HG02588 (cell line): ENCODE data around the gene ASXL3.
A peak's percentile ranks its signal among the peaks of the same experiment; 100 is the strongest.

Source experiments
- ATAC-seq: cut with Tn5 transposase; IDR thresholded peaks from one replicate; pipeline ENCODE4 v1.9.1; 2021; ENCODE audit warnings: mild to moderate bottlenecking, moderate library complexity; ENCODE audit not compliant: unreplicated experiment

The ASXL3 gene

DNA sequence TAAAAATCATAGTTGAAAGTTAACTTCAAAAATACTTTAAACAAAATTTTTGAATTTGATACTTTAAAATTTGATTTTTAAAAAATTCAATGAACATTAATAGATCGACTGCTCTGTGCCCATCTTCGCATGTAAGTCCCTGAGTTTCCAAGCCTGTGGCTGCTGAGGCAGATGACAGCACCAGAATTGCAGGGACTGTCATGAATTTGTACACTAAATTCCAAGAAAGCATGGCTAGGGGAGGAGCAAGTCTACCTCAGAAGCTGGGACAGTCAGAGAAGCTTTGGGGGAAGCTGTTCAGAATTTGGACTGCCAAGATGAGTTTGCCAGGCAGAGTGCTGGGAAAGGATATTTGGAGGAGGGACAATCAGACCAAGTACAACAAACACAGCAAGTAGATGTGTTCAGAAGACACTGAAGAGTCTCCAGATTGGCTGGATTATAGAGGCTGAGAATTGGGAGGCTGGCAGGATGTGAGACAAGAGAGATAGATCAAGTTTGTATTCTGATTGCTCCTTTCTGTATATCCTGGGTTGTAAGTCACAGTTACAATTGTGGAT, 79.0 kb downstream of the ASXL3 start:
- ATAC-seq, result no peak

DNA sequence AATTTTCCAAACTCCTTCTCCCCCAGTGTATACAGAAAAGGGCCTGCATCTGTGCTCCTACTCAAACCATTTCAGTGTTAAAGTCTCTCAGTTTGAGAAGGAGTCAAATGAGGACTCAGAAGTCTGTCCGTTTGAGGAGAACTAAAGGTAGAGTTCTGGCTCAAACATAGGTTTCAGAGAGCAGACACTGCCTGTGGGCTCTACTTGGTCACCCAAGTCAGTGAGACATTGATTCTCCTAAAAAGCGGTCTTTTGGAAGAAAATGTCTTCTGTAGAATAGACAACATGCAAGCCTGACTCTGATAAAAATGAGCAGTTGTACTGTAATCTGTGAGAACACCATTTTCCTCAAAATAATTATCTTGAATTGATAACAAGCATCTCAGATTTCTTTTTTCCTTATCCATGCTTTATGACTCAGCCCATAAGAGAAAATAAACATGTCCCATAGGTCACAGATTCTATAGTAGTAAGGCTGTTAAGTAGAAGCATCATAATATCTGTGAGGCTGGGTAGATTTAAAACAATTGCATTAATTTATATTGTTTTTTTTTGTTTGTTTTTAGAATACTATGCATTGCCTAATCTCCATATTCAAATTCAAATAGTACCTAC, 82.8 kb downstream of the ASXL3 start:
- no peak for ATAC-seq

DNA sequence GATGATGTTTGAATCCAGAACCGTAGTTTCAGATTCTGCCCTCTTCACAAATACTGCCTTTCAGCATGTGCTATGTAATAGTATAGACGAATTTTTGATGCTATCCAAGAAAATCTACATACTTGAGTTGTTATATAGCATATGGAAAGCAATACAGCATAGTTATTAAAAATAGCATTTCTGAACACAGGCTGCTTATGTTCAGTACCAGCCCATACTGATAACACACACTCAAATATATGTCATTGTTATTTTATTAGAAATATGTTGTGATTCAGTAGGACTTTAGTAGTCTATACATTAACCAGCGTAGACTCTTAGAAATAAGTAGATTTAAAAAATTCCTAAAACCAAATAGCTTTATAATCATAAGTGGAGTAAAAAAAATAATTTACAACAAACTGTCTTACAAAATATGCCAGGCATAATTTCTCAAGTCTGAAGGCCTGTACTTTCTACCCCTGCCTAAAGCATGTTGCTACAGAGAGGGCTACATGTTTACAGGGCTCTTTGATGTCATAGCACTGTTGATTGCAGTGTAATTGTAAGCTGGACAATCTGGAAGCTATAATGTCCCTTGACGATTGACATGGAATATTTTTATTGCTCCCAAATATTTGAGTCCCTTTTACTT, 86.3 kb downstream of the ASXL3 start:
- no peak for ATAC-seq

DNA sequence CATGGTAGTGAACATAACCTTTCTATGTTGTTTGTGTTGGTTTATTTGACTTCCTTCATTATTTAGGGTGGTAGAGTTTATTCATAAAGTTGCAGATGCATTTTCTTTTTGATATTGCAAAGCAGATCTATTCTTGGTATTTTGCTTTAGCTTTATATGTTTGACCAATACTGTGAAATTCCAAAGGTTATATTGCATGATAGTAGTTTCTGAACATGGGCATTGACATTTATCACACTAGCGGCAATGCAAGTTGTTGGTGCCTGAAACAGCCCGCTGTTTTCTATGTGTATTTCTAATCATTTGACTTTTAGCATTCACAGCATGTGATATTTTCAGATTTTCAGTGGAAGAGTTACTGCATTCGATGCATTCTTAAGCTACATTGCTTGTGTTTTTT, 87.2 kb downstream of the ASXL3 start:
- ATAC-seq, result no peak

DNA sequence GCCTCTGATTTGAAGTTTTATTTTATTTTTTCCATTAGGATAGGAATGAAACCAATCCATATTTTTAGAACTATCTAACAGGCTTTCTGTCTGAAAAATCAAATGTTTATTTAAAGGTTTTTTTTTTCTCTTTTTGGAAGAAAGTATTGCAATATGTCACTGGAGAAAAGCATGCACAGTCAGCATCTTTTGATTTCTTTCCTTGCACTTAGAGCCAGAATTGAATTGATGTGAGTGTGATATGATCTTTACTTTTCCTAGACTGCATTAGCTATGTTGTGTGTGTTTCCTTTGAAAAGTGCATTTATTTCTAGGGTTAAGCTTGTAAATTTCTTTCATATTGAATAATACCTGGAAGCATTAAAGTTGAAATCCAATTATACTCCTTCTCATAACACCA, 87.6 kb downstream of the ASXL3 start:
- ATAC-seq, result no peak

DNA sequence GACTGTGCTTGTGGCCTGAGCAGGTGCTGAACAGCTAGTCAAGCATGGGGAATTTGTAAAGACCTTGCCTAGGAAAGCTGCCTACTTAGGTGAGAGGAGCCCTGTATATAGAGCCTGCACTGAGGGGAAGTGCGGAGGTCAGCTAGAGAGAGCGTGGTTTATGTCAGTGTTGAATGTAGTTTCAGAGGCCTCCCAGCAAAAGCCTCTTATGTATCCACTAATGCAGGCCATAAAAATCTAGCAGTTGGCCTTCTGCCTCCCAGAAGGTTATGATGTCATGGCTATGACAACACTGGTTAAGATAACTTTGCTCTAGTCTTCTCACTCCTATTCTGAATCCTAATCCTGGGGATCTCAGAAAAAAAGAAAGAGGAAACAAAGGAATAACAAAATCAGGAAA, 88.9 kb downstream of the ASXL3 start:
- no peak for ATAC-seq

DNA sequence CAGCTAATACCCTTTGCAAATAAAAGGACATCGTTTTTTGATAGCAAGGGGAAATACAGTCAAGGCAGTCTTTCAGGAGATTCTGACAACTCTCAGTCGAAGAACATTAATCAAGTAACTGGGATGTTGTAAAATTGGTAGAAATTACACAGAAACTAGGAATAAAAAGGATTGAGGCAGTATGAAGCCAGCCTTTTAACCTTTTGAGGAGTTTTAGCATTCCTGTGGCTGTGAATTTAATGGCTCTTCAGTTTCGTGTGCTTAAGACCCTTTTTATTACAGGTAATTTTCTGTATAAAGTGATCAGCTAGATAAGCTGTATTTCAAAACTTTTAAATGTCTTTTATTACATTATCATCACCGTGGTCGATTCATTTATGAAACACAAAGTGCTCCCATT, 91.6 kb downstream of the ASXL3 start:
- no peak for ATAC-seq

DNA sequence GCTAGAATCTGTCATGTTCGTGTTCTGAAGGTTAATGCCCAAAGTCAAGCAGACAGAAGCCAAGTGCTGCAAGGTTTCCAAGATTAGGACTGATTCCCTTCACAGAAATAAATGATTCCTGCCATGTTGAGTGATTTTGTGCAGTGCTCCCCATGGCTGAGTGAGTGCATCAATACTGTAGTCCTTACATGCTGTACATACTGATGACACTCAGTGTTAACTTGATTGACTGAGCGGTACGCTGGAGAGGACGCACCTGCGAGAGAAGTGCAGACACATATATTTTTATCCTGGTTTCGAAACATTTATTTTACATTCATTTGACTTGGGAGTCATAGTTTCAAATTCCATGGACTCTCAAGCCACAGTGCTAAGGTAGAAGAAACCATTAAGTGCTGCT, 92.0 kb downstream of the ASXL3 start:
- ATAC-seq, result no peak

DNA sequence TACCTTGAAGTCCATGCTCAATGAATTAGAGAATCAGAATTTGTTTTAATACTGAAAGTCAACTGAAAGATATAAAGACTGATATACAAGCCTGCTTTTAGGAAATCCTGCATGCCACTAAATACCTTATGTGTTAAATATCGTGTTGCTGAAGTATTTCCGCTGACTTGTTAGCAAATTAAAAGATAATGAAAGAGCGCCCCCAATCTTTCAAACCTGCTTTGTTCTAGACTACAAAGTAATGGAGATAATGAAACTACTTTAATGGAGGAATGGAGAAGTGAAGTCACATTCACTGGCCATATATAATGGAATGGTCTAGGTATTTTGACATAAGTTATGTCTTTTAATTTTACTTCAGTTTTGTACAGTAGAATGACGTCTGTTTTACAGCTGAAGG, 95.7 kb downstream of the ASXL3 start:
- ATAC-seq, result no peak

DNA sequence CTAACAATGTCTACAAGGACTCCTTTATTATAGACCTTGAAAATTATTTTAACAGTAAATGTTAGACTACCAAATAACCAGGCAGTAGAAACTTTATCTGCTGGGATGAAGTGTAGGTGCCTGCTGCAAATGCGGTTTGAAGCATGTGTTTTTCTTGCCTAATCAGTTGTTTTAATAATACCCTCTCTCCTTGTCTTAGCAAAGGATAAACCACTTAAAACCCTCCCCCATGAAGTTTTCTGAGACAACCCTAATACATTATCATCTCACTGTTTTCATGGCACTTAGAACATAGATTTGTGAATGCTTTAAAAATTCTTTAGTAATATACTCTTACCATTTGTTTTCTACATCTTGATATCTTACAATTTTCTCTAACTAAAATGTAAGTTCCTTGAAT, 98.6 kb downstream of the ASXL3 start:
- ATAC-seq, result no peak

DNA sequence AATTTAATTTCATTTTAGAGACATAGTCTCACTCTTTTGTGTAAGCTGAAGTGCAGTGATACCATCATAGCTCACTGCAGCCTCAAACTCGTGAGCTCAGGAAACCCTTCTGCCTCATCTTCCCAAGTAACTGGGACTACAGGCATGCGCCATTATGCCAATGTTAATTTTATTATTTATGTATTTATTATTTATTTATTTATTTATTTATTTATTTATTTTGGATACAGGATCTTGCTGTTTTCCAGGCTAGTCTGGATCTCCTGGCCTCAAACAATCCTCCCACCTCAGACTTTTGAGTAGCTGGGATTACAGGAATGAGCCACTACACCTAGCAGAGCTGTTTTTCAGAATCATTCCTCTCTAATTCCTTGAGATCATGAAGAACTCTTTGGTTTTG, 99.9 kb downstream of the ASXL3 start:
- ATAC-seq, result no peak

DNA sequence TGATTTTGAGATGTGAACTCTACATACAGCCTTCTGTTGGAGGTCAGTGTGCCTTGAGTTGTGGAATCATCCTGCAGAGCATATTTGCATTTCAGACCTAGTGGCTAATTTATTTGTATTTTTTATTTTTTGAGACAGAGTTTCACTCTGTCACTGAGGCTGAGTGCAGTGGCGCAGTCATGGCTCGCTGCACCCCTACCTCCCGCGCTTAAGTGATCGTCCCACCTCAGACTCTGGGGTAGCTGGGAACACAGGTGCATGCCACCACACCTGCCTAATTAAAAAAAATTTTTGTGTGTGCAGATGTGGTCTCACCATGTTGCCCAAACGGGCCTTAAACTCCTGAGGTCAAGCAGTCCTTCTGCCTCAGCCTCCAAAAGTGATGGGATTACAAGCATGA, 104.4 kb downstream of the ASXL3 start:
- no peak for ATAC-seq

DNA sequence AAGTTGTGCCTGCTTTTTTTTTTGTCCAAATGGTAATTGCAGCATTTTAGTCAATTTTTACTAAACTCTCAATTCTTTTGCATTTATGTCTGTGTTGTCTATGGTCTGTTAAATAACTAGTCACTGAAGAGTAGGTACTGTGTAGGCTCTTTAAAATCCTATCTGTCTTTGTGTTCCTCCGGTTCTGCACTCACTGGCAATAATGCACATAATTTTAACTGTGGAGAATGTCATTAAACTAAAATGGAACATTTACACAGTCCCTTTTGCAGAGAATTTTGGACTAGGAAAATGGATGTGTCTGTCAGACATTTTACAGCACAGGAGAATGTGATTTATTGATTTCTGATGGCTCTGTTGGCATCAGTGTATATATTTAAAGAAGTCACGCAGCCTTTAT, 116.6 kb downstream of the ASXL3 start:
- ATAC-seq, result no peak

DNA sequence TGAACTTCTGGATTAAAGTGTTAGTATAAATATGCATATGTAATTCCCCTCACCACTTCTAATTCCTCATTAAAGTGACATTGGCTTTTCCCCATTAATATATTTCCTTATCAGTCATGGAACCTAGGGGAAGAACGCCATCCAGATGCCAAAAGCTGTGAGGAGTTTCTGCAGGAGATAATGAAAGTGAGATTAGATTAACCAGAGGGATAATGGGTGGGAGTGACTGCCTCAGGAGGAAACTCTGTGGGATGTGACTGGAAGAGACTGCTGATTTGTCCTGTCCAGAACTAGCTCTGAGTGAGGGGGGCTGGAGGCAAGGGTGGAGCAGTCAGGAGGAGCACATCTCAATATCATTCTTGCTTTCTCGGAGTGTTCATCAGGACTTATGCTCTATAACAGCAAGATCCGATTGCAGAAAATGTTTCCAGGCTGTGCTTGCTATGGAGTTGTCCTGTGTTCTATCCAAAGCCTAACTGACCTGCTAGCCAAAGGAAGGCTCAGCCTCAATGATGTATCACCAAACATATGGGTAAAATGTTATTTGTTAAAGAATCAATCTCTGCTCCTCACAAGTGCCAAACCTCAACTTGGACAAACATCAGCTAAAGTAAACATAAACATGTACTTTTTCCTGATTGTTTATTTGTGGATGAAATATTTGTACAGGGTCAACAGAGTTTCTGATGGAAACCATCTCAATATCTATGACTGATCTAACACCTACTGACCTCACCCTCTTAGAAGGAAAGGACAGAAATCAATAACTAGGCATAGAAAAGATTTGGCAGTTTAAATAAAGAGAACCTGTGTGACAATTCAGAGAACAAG, 118.5 kb downstream of the ASXL3 start:
- no peak for ATAC-seq

DNA sequence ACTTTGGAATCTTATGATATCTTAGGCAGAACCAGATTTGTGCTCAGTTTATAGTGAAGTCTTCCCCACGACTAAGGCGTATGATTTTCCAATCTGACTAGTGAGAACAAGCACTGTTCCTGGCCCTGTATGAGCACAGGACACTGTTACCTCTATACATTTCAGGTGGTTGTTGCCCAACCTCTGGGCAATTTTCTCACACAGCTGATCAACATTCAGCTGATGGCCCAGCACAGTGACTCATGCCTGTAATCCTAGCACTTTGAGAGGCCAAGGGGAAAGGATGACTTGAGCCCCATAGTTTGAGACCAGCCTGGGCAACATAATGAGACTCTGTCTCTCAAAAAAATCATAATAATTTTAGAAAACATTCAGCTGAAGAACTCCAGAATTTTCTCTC, 119.5 kb downstream of the ASXL3 start:
- ATAC-seq, result no peak

DNA sequence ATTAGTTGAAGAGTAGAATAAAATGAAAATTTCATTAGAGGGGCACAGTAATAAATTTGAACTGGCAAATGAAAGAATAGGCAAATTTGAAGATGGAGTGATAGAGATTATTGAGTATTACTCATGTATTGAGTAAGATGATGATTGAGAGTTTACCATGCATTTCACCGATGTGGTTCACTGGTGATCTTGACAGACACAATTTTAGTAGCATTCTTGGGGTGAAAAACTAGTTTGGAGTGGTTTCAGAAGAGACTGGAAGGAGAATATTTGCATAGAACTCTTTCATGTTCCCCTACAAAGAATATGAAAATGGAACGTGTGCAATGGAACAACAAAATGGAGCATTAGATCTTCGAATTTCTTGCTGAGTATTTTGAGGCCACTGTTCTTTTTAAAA, 121.4 kb downstream of the ASXL3 start:
- no peak for ATAC-seq

DNA sequence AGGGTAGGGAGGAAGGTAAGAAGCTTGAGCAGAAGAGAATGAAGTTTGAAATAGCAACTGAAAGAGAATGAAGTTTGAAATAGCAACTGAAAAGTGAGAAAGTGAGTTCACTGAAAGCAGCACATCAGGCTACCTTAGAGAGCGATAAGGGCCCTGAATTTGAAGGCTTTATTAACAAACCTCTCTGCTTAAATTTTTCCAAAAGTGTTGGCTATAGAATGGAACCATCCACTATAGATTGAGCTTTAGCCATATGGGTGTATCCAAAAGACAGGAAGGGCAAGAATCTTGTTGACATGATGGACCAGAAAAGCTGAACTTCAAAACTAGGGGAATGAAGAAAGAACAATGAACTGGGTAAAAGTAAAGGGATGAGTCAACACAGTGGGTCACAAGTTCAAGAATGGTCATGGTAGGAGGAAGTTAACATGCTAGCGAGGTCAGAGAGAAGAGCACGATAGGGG, 122.5 kb downstream of the ASXL3 start:
- peak; percentile 78 for ATAC-seq

DNA sequence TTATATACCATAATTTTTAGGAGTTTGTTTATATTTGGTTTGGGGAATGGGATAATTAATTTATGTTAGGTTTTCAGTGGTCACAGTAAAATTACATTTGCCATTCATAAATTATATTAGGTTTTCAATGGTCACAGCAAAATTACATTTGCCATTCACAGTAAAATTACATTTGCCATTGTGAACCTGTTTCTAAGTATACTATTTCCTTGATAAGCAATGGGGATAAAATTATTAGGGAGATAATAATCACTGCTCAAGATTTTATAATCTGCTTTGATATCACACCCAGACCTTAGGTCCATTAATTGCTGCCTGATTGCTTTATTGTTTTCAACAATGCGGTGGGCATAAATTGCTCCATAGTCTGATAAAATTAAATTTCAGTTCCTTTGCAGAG, 124.6 kb downstream of the ASXL3 start:
- ATAC-seq, result no peak

DNA sequence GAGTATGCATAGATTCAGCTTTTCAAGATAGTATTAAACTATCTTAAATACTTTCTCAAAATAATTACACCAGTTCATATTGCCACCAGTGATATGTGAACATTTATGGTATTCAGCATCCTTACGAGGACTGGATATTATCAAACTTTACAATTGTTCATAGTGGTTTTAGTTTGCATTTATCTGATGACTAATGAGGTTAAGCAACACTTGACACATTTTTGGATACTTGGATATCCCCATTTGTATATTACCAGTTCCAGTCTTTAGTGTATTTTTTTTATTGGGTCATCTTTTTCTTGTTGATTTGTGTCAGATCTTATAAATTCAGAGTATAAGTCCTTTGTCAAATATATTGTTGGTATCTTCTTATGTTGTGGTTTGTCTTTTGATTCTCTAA, 128.4 kb downstream of the ASXL3 start:
- no peak for ATAC-seq

DNA sequence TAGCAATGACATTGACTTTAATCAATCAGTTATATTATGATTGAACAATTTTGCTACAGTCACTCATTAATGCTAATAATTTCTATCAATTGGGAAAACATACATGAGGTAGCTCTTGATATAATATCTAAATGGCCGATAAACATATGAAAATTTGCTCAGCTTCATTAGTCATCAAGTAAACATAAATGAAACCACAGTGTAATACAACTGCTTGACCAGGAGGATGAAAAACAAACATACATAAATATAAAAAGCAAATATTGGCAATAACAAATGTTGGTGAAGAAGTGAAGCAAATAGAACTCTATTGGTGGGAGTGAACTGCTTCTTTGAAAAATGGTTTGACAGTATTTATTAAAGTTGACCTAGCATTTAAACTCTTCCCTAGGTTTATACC, 130.9 kb downstream of the ASXL3 start:
- ATAC-seq, result no peak

DNA sequence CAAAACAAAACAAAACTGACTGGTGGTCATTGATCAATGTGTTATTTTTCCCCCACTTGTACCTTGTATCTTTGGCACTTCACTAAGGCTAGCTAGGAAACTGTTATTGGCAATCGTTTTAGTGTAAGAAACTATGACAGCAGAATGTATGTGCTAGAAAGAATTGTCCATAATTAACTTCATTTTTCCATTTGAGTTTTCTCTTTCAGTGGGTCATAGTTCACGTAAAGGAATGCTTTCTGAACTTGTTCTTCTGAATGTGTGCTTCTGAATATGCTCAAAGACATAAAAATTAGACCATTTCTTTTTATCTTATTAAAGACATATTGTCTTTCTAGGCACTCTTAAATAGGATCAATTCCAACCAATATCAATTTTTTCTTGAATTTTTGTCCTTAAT, 132.2 kb downstream of the ASXL3 start:
- ATAC-seq, result no peak

DNA sequence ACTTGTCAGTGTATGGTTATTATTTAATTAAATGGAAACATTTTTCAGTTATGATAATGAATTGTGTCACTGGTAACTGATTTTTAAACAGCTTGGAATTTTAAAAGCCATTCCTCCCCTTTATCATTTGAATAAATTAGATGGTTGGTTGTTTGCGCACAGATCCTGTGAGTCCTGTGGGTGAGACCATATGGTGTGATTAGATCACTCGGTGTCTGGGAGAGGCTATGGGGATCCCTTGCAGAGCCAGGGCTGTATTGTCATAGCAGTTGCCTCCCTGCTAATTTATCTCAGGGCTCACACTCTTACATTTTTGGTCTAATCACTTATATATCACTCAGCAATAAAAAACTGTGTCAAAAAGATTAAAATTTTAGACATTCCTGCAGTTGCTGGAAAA, 133.5 kb downstream of the ASXL3 start:
- no peak for ATAC-seq
